ENCODE results near the gene EHHADH. TPM values are rescaled to one million over a fixed set of nuclear protein-coding genes. Genes with fewer than 3 reads are reported as not detected.

Gene EHHADH
- total RNA-seq, result 4.0 and 6.4 TPM in 2 replicates

GRCh38 chr3:185253645-185254410 is at the start of gene EHHADH:
Gene EHHADH, minus strand, starts transcription at chr3:185254049. Its CDS starts 27 bp downstream, at chr3:185254022.

GRCh38 chr3:185152410-185153170 is 101.3 kb downstream of the EHHADH start, which contains the start of gene C3orf70:
Gene C3orf70, minus strand, starts transcription at chr3:185153060. Its CDS starts 237 bp downstream, at chr3:185152823.

Other genes starting within 250 kb of the EHHADH start
- gene C3orf70, start 101.0 kb downstream of the EHHADH start, total RNA-seq, result 0.46 and 1.6 TPM in 2 replicates
- gene MAP3K13, start 109.1 kb upstream of the EHHADH start, total RNA-seq, result 15.5 and 17.1 TPM in 2 replicates
- 13.6 and 15.2 TPM in 2 replicates for gene TMEM41A, start 245.0 kb upstream of the EHHADH start, total RNA-seq